Subcutaneous adipose tissue (tissue), 4 donors: ENCODE measurements around the gene RAB3IP. TPM values are rescaled to one million over a fixed set of nuclear protein-coding genes. Genes with fewer than 3 reads are reported as not detected.

Experiments used
- total RNA-seq, 4 donors: library from RNA; depleted of rRNA; stranded (reverse); fragments of >200 nt; gene quantifications; one replicate each; pipeline ENCODE4 v1.1.0, GENCODE V29; 2016
- TF ChIP-seq, protein P1 (sequence below): fragments of 450-650 bp; IDR thresholded peaks from one replicate; pipeline ENCODE4 v1.5.1; 2016; ENCODE audit warnings: low read depth, mild to moderate bottlenecking, control low read depth, antibody characterized with exemption, moderate library complexity

RAB3IP gene
- total RNA-seq, 4 donors from 2014 or later: 7.5 to 24.6 (median 12.0) TPM

DNA sequence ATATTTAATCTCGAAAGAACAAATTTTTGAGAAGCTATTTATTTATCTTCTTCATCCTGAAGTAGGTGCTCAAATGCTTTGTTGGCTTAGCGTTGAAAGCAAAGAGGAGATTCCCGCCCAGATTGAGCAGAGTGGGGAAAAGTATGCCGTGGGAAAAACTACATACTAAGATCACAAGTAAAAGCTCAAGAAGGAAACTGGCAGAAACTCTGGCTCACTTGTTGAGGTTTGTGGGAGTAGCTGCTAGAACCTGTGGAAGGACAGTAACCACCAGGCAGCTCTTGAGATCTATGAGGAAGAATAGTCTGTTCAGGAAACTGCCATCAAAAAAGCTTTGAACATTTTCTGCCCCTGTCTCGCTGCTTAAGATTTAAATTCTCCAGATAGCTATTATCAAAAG, 90.2 kb downstream of the RAB3IP start:
- TF ChIP-seq, protein P1, sequence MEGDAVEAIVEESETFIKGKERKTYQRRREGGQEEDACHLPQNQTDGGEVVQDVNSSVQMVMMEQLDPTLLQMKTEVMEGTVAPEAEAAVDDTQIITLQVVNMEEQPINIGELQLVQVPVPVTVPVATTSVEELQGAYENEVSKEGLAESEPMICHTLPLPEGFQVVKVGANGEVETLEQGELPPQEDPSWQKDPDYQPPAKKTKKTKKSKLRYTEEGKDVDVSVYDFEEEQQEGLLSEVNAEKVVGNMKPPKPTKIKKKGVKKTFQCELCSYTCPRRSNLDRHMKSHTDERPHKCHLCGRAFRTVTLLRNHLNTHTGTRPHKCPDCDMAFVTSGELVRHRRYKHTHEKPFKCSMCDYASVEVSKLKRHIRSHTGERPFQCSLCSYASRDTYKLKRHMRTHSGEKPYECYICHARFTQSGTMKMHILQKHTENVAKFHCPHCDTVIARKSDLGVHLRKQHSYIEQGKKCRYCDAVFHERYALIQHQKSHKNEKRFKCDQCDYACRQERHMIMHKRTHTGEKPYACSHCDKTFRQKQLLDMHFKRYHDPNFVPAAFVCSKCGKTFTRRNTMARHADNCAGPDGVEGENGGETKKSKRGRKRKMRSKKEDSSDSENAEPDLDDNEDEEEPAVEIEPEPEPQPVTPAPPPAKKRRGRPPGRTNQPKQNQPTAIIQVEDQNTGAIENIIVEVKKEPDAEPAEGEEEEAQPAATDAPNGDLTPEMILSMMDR: no peak

DNA sequence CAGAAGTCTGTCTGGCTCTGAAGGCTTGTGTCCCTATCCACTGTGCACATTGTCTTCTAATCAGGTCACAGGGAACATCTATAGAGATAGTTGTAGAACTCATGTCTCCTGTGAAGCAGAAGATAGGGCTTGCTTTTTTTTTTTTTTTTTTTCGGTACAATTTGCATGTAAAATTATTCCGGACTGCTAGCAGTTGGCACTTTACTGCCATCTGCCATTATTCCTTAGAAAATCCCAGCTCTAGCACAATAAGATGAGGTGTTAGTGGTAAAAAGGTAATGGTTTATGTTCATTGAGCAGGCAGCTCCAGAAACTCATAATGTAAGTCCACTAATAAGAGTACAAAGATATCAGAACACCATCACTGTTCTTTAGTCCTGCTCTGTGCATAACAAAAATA, 95.0 kb downstream of the RAB3IP start:
- TF ChIP-seq, protein P1: no peak

DNA sequence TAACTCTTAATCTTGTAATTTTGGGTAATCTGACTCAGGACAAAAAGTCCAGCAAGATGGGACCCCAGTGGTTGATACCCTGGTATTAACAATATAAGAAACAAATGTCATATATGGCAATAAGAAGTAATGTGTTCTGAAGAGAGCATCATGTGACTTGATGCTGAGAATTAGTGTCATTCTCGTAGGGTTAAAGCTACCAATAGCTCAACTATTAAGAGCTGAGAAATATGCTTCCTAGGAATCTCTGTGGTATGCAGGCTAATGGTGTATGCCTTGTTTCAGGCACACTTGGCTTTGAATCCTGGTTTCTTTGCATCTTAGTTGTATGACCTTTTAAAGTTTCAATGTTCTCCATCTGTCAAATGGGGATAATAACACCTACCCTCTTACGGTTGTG, 95.5 kb downstream of the RAB3IP start:
- TF ChIP-seq, protein P1: no peak

DNA sequence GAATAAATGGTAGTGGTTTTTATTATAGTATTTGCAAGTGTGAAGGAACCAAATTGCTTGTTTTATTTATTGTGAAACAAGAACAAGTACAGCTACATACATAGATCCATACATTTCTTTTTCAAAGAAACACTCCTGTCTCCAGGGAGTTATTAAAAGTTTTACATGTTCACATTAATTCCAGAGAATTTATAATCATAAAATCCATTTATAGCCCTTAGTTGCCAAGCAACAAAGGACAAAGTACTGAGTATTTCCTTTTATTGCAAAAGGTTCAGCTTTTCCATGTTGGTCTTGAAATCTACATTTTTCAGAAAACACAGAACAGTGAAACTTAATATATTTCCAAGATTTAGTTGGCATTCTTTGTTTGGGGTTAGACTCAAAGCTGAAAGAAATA, 95.9 kb downstream of the RAB3IP start:
- TF ChIP-seq, protein P1: no peak

DNA sequence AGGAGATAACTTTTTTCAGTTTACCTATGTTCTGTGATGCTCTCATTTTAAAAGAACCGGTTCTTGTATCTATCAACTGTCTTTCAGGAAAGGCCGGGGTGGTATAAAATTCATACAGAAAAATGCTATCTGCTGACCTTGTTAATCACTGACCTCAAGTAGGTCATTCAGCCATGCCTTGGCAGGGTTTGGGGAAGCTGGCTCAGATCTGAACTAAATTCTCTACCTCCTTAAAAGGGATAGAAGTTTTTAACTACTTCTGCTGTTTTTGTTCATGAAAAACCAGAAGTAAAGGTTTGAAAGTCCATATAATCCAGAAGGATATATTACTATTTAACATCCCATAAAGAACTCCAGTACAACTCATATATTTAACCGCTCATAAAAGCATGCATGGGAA, 96.4 kb downstream of the RAB3IP start:
- TF ChIP-seq, protein P1: no peak

DNA sequence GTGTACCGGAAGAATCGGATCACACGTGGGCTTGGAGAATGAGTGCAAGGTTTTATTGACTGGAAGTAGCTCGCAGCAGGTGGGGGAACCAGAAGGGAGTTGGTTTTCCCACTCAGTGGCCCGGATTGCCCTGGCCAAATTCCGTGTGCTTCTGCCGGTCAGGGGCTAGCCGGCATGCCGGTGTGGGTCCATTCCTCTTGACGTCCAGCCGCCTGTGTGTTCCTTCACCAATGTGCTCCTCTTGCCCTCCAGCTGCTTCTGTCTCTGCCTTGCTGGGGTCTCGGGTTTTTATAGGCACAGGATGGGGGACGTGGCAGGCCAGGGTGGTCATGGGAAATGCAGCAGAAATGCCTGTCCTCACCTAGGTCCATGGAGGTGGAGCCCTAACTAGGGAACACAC, 97.4 kb downstream of the RAB3IP start:
- TF ChIP-seq, protein P1: no peak

DNA sequence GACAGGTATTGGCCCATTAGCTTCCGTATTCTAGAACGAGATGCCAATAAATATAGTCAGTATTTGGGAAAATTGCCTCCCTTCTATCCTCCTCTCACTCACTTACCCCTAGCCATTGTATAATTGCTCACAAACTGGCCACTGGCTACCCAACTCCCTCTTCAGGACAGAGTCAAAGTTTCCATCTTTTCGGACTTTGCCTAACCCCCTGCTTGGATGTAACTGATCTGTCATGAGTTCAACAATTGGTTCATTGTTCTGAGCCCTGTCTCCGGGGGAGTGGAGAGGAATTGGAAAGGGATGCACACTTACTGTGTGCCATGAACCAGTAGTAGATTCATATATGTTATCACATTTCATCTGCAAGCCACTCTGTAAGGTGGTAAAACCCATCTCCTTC, 98.5 kb downstream of the RAB3IP start:
- TF ChIP-seq, protein P1: no peak
